OCI-LY1 (cell line): ENCODE results near the gene ITPRID1.

ENCODE experiments used
- CTCF ChIP-seq: fragments of 200-600 bp; sonication (generic), shearing (Covaris generic); IDR thresholded peaks from 2 replicates; pipeline ENCODE4 v1.5.1; 2017; ENCODE audit warnings: mild to moderate bottlenecking, antibody characterized with exemption, low read length, moderate library complexity, mixed read lengths
- EZH2 ChIP-seq: fragments of 200-600 bp; sonication (generic), shearing (Covaris generic); IDR thresholded peaks from 2 replicates; pipeline ENCODE4 v1.8.0; 2017; ENCODE audit warnings: borderline replicate concordance, mixed run types, mild to moderate bottlenecking, antibody characterized with exemption, low read length, moderate library complexity, mixed read lengths

GRCh38 chr7:31495653-31496052 lies 18.2 kb upstream of the ITPRID1 start:
- TF ChIP-seq CTCF (no peak), EZH2 (no peak)
